LHCN-M2 (cell line): Measurements from ENCODE around the gene ADCY9. TPM values are rescaled to one million over a fixed set of nuclear protein-coding genes. Genes with fewer than 3 reads are reported as not detected.

Experiments used
- DNase-seq: peaks from one replicate; pipeline ENCODE4 v3.0.0-alpha.2; 2012; ENCODE audit warnings: low read depth
- total RNA-seq: library from RNA; depleted of rRNA; stranded (reverse); fragments of >200 nt; gene quantifications from 2 replicates; pipeline ENCODE4 v1.2.3, GENCODE V29; 2014; rRNA removed

Gene ADCY9
- total RNA-seq, 1 experiment from 2014 or later = 11.7 TPM

DNA sequence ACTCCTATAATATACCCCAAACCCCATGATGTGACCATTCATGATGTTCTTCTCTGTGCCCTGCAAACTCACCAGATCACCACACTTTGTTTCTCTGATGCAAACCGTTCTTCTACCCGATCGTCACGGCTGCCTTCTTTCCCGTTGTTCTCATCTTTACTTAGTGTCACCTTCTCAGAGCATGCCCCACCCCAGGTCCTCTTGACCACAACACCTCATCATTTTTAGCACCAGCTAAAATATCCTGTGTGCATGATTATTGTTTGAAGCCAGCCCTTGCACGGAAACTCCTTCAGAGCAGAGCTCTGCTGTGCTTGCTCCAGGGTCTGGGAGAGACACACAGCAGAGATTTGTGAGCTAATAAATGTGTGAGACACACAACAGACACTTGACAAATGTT is 196.8 kb downstream of the ADCY9 start:
- DNase-seq = no peak

DNA sequence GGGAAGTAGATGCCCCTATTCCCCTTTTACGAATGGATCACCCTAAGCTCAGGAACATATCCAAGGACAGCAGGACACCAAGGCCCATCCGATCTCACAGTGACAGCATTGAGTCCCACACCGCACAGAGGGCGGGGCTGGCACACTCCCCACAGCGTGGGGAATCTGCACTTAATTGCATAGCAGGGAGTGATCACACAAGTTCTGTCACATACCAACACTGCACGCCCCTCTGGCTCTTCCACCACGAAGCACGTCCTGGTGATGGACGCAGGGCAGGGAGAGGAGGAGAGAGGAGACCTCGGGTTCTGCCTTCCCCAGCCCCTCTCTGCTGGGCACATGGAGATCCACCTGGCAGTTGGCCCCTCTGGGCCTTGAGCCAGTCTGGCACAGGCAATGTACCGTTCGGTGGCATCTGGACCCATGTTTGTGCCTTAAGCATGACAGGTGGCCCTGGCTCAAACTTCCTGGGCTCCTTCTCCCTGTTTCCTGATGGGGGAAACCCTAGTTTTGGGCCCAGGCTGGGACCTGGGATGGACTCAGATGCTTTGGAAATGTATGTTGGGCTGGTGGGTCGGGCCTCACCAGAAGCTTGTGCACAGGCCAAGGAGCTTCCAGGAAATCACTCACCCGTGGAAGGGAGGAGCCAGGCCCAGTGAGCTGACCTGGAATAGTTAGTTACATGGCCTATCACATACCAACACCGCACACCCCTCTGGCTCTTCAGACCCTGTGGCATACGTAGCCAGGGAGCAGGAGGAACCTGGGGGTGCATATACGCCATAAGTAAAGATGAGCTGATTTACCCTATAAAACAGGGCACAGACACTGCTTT is 200.6 kb downstream of the ADCY9 start:
- DNase-seq = no peak

DNA sequence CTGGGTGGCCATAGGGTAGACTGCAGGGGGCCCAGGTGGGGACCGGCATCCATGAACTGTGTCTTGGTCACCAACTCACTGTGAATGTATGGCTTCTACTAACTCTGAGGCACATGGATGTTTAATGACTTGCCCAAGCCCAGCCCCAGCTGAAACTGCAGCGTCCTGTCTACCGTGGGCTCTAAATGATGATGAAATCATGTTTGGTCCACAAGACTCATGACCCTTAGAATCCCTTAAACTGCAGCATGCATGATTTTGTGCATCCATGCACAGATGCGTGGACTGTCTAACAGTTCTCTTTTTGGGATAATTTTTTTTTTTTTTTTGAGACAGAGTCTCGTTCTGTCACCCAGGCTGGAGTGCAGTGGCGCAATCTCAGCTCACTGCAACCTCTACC is 203.3 kb downstream of the ADCY9 start:
- DNase-seq = no peak

Other genes starting within 250 kb of the ADCY9 start
- 7.6 and 11.3 TPM in 2 replicates for gene CREBBP, start 235.7 kb downstream of the ADCY9 start, total RNA-seq
- not detected in 2 replicates for gene SRL, start 125.6 kb upstream of the ADCY9 start, total RNA-seq
- 7.0 and 11.1 TPM in 2 replicates for gene TFAP4, start 156.6 kb upstream of the ADCY9 start, total RNA-seq
- 1.1 and 1.3 TPM in 2 replicates for gene GLIS2, start 199.6 kb upstream of the ADCY9 start, total RNA-seq
- 48.1 and 62.2 TPM in 2 replicates for gene PAM16, start 234.9 kb upstream of the ADCY9 start, total RNA-seq